RWPE2 (cell line): ENCODE data around the gene CDKN2AIPNL.
A peak's percentile ranks its signal among the peaks of the same experiment; 100 is the strongest.

Experiments
- ATAC-seq: fragments of 200-7000 bp; cut with Tn5 transposase; 3 replicates; pipeline ENCODE4 v1.9.1; 2021; ENCODE audit warnings: low read depth
- DNase-seq: peaks from one replicate; pipeline ENCODE4 v3.0.0-alpha.2; 2020; ENCODE audit warnings: low spot score
- H3K27ac ChIP-seq: fragments of 450-650 bp; 2 replicates; pipeline ENCODE4 v1.5.1; 2017; ENCODE audit warnings: mild to moderate bottlenecking; ENCODE audit not compliant: poor library complexity, severe bottlenecking
- H3K27me3 ChIP-seq: fragments of 250-450 bp; sonication (Bioruptor Pico); 2 replicates; pipeline ENCODE4 v1.5.1; 2021; ENCODE audit warnings: mild to moderate bottlenecking, moderate library complexity; ENCODE audit not compliant: insufficient read depth, poor library complexity, severe bottlenecking
- H3K36me3 ChIP-seq: fragments of 250-450 bp; sonication (Bioruptor Pico); 2 replicates; pipeline ENCODE4 v1.5.1; 2020; ENCODE audit warnings: low read depth, mild to moderate bottlenecking, moderate library complexity
- H3K4me1 ChIP-seq: fragments of 250-450 bp; sonication (Bioruptor Pico); 2 replicates; pipeline ENCODE4 v1.5.1; 2021; ENCODE audit warnings: mild to moderate bottlenecking, moderate library complexity; ENCODE audit not compliant: insufficient read depth, poor library complexity, severe bottlenecking
- H3K4me3 ChIP-seq: fragments of 250-450 bp; sonication (Bioruptor Pico); 2 replicates; pipeline ENCODE4 v1.5.1; 2021; ENCODE audit warnings: mild to moderate bottlenecking, moderate library complexity; ENCODE audit not compliant: severe bottlenecking
- H3K9me3 ChIP-seq: fragments of 250-450 bp; sonication (Bioruptor Pico); 2 replicates; pipeline ENCODE4 v1.5.1; 2021; ENCODE audit warnings: mild to moderate bottlenecking, moderate library complexity; ENCODE audit not compliant: severe bottlenecking
- CTCF ChIP-seq: fragments of 450-650 bp; IDR thresholded peaks from one replicate; pipeline ENCODE4 v1.5.1; 2017; ENCODE audit warnings: mild to moderate bottlenecking, moderate library complexity; ENCODE audit not compliant: poor library complexity, severe bottlenecking

Gene CDKN2AIPNL, protein sequence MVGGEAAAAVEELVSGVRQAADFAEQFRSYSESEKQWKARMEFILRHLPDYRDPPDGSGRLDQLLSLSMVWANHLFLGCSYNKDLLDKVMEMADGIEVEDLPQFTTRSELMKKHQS

DNA sequence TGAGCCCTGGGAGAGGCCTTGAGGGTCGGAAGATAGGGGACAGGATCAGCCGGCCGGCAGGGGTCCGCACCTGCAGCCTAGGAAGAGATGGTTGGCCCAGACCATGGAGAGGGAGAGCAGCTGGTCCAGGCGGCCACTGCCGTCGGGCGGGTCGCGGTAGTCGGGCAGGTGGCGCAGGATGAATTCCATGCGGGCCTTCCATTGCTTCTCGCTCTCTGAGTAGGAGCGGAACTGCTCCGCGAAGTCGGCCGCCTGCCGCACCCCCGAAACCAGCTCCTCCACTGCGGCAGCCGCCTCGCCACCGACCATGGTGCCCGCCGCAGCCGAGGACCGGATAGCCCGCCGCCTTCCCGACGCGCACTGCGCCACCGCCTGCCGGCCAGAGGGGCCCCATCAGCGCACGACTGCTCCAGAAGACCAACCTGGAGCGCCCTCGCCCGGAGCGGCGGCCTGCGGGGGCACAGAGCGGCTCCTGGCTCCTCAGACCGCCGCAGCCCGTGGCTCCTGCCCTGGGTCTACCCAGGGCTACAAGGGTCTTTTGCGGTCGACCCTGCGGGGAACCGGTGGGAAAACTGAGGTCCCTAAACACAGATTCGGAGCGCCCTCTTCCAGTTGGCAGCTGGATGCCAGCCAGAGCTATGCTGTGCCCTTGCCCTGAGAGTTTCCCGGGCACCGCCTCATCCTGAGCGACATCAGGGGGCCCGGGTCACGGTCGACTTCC, at the start of gene CDKN2AIPNL:
Gene CDKN2AIPNL, minus strand, starts transcription at position 336 of the 721 bp plus-strand sequence. Its CDS starts 27 bp downstream, at position 309.
- no peaks in the 10 kb centered on the region for H3K27me3 ChIP-seq
- peaks cover 31% of the 10 kb centered on the region for H3K4me1 ChIP-seq
- peak; percentile 98 for TF ChIP-seq CTCF
- ATAC-seq (peak; percentile 99), DNase-seq (peak; percentile 94)
- H3K4me3 ChIP-seq: peak within 1 kb of the TSS; percentile 67
- H3K27ac ChIP-seq: peak within 1 kb of the TSS; percentile 77
- H3K9me3 ChIP-seq: no peaks in the 10 kb centered on the region
- peaks cover 35% of the 10 kb centered on the region for H3K36me3 ChIP-seq

GRCh38 chr5:134460551-134460950, 48.9 kb upstream of the CDKN2AIPNL start:
- no peak for TF ChIP-seq CTCF
- no peak overlapping the region for H3K27ac ChIP-seq
- H3K27me3 ChIP-seq: no peaks in the 10 kb centered on the region
- DNase-seq (peak; percentile 61), ATAC-seq (peak; percentile 52)
- H3K9me3 ChIP-seq: no peaks in the 10 kb centered on the region
- H3K4me1 ChIP-seq: peaks cover 13% of the 10 kb centered on the region
- H3K4me3 ChIP-seq: no peak overlapping the region
- no peaks in the 10 kb centered on the region for H3K36me3 ChIP-seq

- Histone ChIP-seq H3K27me3 (no peaks in the 10 kb centered on the region), H3K36me3 (no peaks in the 10 kb centered on the region), H3K4me1 (peaks cover 6% of the 10 kb centered on the region), H3K4me3 (no peak overlapping the region), H3K9me3 (no peaks in the 10 kb centered on the region), H3K27ac (no peak overlapping the region)
- DNase-seq (peak; percentile 46), ATAC-seq (no peak; the same call in 2 of the 3 replicates)
- no peak for TF ChIP-seq CTCF
Measured at GRCh38 chr5:134459491-134459890, 47.8 kb upstream of the CDKN2AIPNL start.

DNA sequence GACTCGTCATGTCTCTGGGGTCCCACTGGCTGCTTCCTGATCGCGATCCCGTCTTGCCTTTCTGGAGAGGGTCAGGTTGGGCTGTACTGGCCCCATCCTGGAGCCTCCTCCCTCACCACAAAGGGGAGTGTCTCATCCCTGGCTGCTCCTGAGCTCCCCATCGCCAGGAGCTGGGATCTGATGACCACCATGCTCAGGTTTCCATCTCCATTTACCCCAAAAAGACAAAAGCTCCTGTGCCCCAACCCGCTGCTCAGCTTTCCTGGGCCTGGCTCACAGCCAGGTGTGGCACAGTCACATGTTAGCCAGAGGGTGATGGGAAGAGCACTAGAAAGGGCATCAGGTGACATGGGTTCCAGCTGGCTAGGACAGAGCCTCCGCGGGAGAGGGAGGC, 47.3 kb upstream of the CDKN2AIPNL start:
- Histone ChIP-seq H3K4me1 (peaks cover 6% of the 10 kb centered on the region), H3K9me3 (no peaks in the 10 kb centered on the region), H3K27me3 (no peaks in the 10 kb centered on the region), H3K4me3 (no peak overlapping the region), H3K27ac (no peak overlapping the region), H3K36me3 (no peaks in the 10 kb centered on the region)
- no peak for TF ChIP-seq CTCF
- ATAC-seq (no peak), DNase-seq (no peak)
